ENCODE results near the gene CBX4.

Gene CBX4

DNA sequence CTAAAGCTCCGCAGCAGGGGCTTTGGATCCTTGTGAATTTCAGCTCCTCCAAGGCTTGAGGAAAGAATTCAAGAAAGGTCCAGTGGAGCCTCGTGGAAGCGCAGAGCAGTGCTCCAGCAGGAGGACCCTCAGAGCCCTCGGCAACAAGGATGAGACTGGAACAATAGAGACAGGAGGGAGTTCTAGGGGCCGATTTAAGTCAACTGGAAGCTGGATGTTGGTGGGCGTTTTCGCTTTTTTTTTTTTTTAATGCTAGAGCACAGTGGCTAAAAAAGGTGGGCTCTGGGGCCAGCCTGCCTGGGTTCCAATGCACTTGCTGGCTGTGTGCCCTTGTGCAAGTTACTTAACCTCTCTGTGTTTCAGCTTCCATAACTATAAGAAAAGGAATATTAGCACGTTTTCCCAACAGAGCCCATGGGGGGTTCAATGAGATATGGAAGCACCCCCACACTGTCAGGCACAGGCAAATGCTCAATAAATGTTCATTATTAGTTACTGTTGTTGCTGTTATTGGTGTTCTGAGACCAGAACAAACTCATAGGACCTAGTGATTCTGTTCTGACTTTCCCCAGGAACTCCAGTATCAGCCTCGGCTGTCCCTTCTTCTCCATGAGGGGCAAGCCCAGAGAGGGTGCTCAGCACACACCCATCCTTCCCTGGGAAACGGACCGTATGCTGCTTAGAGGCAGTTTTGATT lies 37.1 kb downstream of the CBX4 start:
- Mint-ChIP-seq H3K27me3 (peaks cover 91% of the 10 kb centered on the region), H3K4me1 (ENCODE audit: low read depth) (peaks cover 82% of the 10 kb centered on the region), H3K36me3 (ENCODE audit: low read depth) (no peaks in the 10 kb centered on the region), H3K9me3 (no peaks in the 10 kb centered on the region), H3K27ac (no peak overlapping the region), H3K4me3 (no peak overlapping the region)
- intact Hi-C loops (cut with micrococcal nuclease) = no loop called here

DNA sequence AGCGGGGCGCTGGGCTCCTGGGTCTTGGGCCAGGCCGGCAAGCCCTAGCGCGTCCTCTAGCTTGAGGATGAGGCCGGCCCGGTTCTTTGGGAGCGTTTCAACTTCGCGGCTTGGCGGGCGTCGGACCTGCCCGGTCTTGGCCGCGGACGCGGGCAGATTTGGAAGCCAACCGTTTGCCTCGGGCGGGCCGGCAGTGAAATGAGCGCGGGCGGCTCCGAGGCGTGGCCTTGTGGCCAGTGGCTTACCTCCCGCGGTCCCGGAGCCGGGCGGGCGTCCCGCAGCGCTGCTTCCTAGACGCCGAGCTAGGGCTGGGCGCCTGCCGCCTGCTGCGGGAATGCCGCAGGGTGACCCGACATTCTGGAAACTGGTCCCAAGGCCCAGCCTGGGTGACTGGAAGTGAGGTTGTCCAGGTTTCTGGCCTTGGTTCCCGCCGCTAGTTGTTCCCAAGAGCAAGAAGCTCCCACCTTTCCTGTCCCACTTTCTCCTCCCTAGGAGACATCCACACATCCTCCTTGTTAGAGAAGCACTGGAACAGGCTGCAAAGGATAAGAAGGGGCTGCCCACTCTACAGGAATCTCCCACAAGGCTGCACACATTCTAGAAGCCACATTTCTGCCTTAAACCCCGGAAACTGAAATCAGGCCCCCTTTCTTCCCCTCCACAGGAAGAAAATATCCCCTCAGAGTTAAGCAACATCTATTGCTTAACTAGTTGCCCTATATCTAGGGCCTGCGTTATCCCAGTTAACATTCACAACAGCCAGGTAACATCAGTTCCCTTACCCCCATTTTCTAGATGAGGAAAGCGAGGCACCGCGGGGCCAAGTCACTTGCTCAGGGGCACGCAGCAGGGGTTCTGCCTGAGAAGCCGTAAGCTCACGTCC lies 37.8 kb downstream of the CBX4 start:
- Mint-ChIP-seq H3K27ac (peak overlapping the region; percentile 50), H3K4me3 (no peak overlapping the region), H3K9me3 (no peaks in the 10 kb centered on the region), H3K4me1 (ENCODE audit: low read depth) (peaks cover 75% of the 10 kb centered on the region), H3K27me3 (peaks cover 83% of the 10 kb centered on the region), H3K36me3 (ENCODE audit: low read depth) (no peaks in the 10 kb centered on the region)
- intact Hi-C loops (cut with micrococcal nuclease) = no loop called here

DNA sequence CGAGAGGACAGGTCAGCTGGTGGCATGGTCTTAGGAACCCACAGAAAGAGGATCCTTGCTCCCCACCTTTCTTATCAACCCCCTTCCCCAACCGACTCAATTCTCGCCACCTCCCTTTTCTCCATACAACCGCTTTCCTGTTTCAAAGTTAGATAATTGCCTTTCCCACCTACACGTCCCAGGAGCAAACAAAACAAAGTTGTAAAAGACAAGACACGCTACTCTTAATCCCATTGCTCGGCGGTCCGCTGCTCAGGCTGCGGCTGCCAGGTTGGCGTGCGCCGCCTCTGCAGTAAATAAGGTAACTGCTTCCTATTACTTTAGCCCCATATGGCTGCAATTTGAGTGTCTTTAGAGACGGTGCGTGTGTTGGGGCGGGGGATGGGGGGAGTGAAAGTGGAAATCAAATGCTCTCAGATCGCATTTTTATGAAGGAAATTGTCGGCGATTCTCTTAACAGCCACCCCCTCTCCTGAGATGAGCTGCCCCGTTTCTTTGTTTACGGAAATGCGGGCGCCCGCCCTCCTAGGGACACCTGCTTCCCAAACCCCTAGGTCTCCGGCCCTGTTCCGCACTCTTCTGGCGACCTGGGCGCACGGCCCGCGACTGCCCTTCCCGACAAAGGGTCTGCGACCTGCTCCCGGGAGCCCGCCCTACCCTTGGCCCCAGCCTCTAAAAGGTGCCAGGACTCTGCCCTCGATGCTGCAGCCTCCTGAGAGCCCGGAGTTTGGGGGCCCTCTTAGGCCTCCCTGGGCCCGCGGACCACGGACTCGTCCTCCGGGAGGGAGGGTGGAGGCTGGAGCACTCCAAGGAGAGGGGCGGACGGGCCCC lies 38.7 kb downstream of the CBX4 start:
- intact Hi-C loops (cut with micrococcal nuclease) = no loop called here
- H3K9me3 Mint-ChIP-seq = no peaks in the 10 kb centered on the region
- H3K4me1 Mint-ChIP-seq (ENCODE audit: low read depth) = peaks cover 75% of the 10 kb centered on the region
- peak overlapping the region; percentile 50 for H3K27ac Mint-ChIP-seq
- peaks cover 75% of the 10 kb centered on the region for H3K27me3 Mint-ChIP-seq
- peaks cover 4% of the 10 kb centered on the region for H3K36me3 Mint-ChIP-seq (ENCODE audit: low read depth)
- H3K4me3 Mint-ChIP-seq = peak overlapping the region; percentile 64

GRCh38 chr17:79799538-79800324 lies 39.5 kb downstream of the CBX4 start:
- intact Hi-C loops (cut with micrococcal nuclease) = no loop called here
- Mint-ChIP-seq H3K27me3 (peaks cover 68% of the 10 kb centered on the region), H3K4me3 (peak overlapping the region; percentile 13), H3K36me3 (ENCODE audit: low read depth) (peaks cover 12% of the 10 kb centered on the region), H3K9me3 (no peaks in the 10 kb centered on the region), H3K27ac (peak overlapping the region; percentile 50), H3K4me1 (ENCODE audit: low read depth) (peaks cover 69% of the 10 kb centered on the region)

DNA sequence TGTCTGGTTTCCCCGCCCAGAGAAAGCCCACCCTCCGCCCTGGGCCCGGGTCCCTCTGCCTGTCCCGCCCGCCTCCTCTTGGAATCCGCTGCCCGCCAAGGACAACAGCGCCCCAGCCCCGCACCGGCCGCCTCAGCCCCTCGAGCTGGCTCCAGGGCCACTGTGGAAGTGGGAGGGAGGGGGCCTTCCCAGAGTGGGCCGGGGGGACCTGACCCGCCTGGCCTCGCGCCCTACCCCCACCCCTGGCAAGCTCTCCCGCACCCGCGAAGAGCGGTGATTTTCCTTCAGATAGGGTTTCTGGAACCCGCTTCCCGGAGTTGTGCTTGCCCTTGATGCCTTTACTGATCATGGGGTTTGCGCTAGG lies 40.1 kb downstream of the CBX4 start:
- intact Hi-C loops (cut with micrococcal nuclease) = no loop called here
- no peak overlapping the region for H3K27ac Mint-ChIP-seq
- H3K4me1 Mint-ChIP-seq (ENCODE audit: low read depth) = peaks cover 63% of the 10 kb centered on the region
- H3K27me3 Mint-ChIP-seq = peaks cover 66% of the 10 kb centered on the region
- no peaks in the 10 kb centered on the region for H3K9me3 Mint-ChIP-seq
- peaks cover 18% of the 10 kb centered on the region for H3K36me3 Mint-ChIP-seq (ENCODE audit: low read depth)
- no peak overlapping the region for H3K4me3 Mint-ChIP-seq

DNA sequence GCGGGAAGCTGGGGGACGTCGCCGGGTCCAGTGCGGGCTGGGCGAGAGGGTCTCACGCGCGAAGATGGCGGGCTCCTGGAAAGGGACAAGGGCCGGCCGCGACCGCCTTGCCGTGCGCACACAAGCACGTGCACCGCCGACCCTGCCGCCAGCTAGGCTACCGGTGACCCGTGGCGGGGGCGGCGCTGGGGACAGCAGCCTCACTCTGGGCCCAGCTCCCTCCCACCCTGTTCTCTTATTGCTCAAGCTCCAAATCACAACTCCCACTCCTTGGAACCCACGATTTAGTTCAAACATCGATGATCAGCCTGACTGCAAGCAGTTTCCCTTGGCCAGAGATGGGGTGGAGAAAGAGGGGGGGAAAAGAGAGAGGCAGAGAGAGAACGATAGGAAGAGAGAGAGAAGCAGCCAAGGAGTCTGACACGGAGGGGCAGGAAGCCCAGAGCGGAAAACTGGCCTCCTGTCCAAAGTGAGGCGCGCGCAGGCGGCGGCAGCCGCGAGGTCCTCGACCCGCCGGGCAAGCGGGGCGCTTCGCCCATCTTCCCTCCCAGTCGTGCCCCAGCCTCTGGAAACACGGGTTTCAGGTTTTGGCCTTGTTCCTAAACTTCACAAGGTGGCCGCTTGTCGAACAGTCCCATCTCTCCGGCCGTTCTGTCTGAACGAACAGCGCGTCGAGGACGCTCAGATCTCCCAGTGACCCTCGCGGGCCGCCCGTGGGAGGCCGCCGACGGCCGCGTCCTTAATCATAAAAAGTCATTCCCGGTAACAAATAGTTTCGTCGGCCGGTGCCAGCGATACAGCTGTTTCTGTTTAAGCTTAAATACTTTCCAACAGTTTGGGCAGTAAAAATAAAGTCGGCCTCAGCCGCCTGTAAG lies 40.7 kb downstream of the CBX4 start:
- peaks cover 57% of the 10 kb centered on the region for H3K4me1 Mint-ChIP-seq (ENCODE audit: low read depth)
- peak overlapping the region; percentile 56 for H3K4me3 Mint-ChIP-seq
- H3K36me3 Mint-ChIP-seq (ENCODE audit: low read depth) = peaks cover 24% of the 10 kb centered on the region
- H3K9me3 Mint-ChIP-seq = no peaks in the 10 kb centered on the region
- intact Hi-C loops (cut with micrococcal nuclease) = no loop called here
- H3K27me3 Mint-ChIP-seq = peaks cover 67% of the 10 kb centered on the region
- peak overlapping the region; percentile 32 for H3K27ac Mint-ChIP-seq

GRCh38 chr17:79797492-79798298 lies 41.5 kb downstream of the CBX4 start:
- H3K36me3 Mint-ChIP-seq (ENCODE audit: low read depth) = peaks cover 26% of the 10 kb centered on the region
- intact Hi-C loops (cut with micrococcal nuclease) = loop anchor here (1.0 to 2.0 kb wide), 2 partner anchors 8 to 41 kb away; partner anchors contain the start of gene CBX4
- H3K9me3 Mint-ChIP-seq = no peaks in the 10 kb centered on the region
- peak overlapping the region; percentile 79 for H3K4me3 Mint-ChIP-seq
- H3K27ac Mint-ChIP-seq = peak overlapping the region; percentile 89
- peaks cover 67% of the 10 kb centered on the region for H3K27me3 Mint-ChIP-seq
- H3K4me1 Mint-ChIP-seq (ENCODE audit: low read depth) = peaks cover 50% of the 10 kb centered on the region

- Mint-ChIP-seq H3K27me3 (peaks cover 66% of the 10 kb centered on the region), H3K4me3 (peak within 1 kb of the TSS; percentile 79), H3K27ac (peak within 1 kb of the TSS; percentile 89), H3K36me3 (ENCODE audit: low read depth) (peaks cover 26% of the 10 kb centered on the region), H3K4me1 (ENCODE audit: low read depth) (peaks cover 49% of the 10 kb centered on the region), H3K9me3 (no peaks in the 10 kb centered on the region)
- intact Hi-C loops (cut with micrococcal nuclease) = loop anchor here (1.0 to 2.0 kb wide), 2 partner anchors 8 to 42 kb away; partner anchors contain the start of gene CBX4
Observed at GRCh38 chr17:79796763-79797491, 42.3 kb downstream of the CBX4 start, which contains the start of gene CBX8. Gene CBX8 (minus strand): TSS chr17:79797077. CDS start chr17:79796998, 79 bp downstream.

GRCh38 chr17:79796444-79796762 lies 42.8 kb downstream of the CBX4 start:
- H3K4me1 Mint-ChIP-seq (ENCODE audit: low read depth) = peaks cover 49% of the 10 kb centered on the region
- intact Hi-C loops (cut with micrococcal nuclease) = loop anchor here (2.0 kb wide), 1 partner anchor 42 kb away; the partner anchor contains the start of gene CBX4
- H3K9me3 Mint-ChIP-seq = no peaks in the 10 kb centered on the region
- H3K4me3 Mint-ChIP-seq = peak overlapping the region; percentile 79
- peaks cover 66% of the 10 kb centered on the region for H3K27me3 Mint-ChIP-seq
- H3K36me3 Mint-ChIP-seq (ENCODE audit: low read depth) = peaks cover 26% of the 10 kb centered on the region
- H3K27ac Mint-ChIP-seq = peak overlapping the region; percentile 89

- H3K4me3 Mint-ChIP-seq = peak overlapping the region; percentile 79
- H3K36me3 Mint-ChIP-seq (ENCODE audit: low read depth) = peaks cover 26% of the 10 kb centered on the region
- intact Hi-C loops (cut with micrococcal nuclease) = loop anchor here (2.0 kb wide), 1 partner anchor 43 kb away; the partner anchor contains the start of gene CBX4
- H3K27ac Mint-ChIP-seq = peak overlapping the region; percentile 89
- peaks cover 51% of the 10 kb centered on the region for H3K4me1 Mint-ChIP-seq (ENCODE audit: low read depth)
- H3K9me3 Mint-ChIP-seq = no peaks in the 10 kb centered on the region
- H3K27me3 Mint-ChIP-seq = peaks cover 66% of the 10 kb centered on the region
Observed at GRCh38 chr17:79795795-79796443, 43.3 kb downstream of the CBX4 start.

Measured in dendritic cell treated with granulocyte-macrophage colony-stimulating factor and Interleukin-4, amounts not matched to agents 40 ng/mL and 50 ng/mL, for 4 days (primary cell).